T47D (cell line): ENCODE data around the gene FHIT.

Experiments used
- DNase-seq, 2 experiments: peaks; one replicate each; pipeline versions ENCODE4 v3.0.0 to v3.0.0-alpha.2; 2011 to 2012; ENCODE audit warnings: low read depth in 1 of 2, low spot score in 1 of 2
- JUND ChIP-seq: IDR thresholded peaks from 2 replicates; pipeline ENCODE4 v1.6.1; 2012; ENCODE audit warnings: low read depth
- in situ Hi-C: cut with HindIII; loops from 2 replicates; pipeline ENCODE4 v1.10.0; 2016; ENCODE audit warnings: low sequenced_read_pairs, low pct_unique_long_range_greater_than_20kb

The FHIT gene

GRCh38 chr3:60126511-60127304 is 1124.5 kb downstream of the FHIT start:
- no peak for TF ChIP-seq JUND
- in situ Hi-C loops = no loop called here
- DNase-seq = no peak

DNA sequence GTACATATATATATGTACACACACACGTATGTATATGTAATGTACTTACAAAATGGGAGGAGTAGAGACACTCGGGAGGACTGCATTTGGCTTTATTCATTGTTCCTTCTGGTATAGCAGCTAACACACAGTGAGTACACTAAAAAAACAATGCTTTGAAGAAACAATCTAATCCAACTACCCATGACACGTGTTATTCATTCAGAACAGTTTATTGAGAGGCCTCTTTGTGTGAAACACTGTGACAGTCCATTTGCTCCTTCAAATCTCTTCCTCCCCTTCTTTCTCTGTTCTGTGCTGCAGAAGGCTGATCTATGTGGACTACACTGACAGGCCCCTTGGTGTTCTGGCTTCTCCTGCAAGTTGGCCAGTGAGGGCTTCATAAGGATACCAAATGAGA is 1125.6 kb downstream of the FHIT start:
- in situ Hi-C loops = no loop called here
- no peak for DNase-seq

DNA sequence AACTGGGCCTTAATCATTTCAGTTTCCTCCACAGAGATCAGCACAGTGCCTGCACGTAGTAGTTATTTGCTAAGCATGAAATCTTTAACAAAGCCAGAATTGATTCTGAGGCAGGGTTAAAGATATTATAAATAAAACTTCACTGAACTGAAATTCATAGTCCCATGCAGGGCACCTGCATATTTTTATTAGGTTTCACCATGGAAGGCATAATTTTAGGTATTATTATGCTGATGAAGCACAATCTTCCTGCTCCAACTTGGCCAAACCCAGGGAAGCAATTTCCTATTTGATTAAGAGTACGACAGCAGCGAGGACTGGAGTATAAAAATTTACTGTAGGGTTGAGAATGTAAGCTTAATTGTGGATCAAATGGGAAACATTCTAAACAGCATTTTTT is 1131.0 kb downstream of the FHIT start:
- DNase-seq = no peak
- in situ Hi-C loops = no loop called here
- no peak for TF ChIP-seq JUND

More for the DNA sequence above, 1125.6 kb downstream of the FHIT start:
- no peak for TF ChIP-seq JUND

DNA sequence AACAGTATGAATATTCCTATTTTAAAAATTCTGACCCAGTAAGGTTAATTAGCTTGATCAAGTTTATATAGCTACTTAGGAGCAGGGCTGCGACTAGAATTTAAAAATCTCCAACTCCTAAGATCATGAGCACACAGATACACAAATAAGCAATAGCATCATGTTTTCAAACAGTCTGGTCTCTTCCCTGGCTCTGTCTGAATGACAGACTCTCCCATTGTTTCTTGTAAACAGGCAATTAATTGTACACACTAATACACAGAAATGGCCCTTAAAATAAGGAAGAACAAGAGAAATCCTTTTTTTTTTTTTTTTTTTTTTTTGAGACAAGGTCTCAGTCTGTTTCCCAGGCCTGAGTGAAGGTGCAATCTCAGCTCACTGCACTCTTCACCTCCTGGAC is 1137.1 kb downstream of the FHIT start:
- DNase-seq = no peak
- in situ Hi-C loops = no loop called here
- TF ChIP-seq JUND = no peak

- in situ Hi-C loops = no loop called here
These were observed 1144.0 kb downstream of the FHIT start for GRCh38 chr3:60107275-60107674.

GRCh38 chr3:60102154-60102553 is 1149.1 kb downstream of the FHIT start:
- TF ChIP-seq JUND = no peak
- in situ Hi-C loops = no loop called here
- no peak for DNase-seq

More at GRCh38 chr3:60107275-60107674, 1144.0 kb downstream of the FHIT start:
- no peak for TF ChIP-seq JUND
- no peak for DNase-seq

- in situ Hi-C loops = no loop called here
- no peak for TF ChIP-seq JUND
These were observed 1149.6 kb downstream of the FHIT start for GRCh38 chr3:60101621-60102020.

DNA sequence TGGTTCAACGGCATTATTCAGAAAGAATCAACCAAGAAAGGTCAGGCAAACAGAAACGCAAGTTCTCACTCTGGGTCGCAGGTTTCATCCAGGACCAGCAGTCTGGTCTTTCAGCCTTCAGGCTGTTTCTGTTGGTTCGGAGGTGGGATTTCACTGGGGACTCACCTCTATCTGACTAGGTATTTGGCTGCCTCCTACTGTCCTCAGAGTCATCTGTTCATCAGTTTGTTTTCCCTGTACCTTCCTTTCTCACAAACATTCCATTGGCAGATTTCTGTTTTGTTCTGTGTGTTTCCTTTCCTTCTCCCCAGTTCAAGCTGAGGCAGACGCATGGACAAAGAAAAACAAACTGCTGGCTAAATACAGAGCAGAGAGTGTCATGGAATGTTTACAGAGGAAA is 1154.8 kb downstream of the FHIT start:
- TF ChIP-seq JUND = no peak

More at GRCh38 chr3:60101621-60102020, 1149.6 kb downstream of the FHIT start:
- DNase-seq = no peak

DNA sequence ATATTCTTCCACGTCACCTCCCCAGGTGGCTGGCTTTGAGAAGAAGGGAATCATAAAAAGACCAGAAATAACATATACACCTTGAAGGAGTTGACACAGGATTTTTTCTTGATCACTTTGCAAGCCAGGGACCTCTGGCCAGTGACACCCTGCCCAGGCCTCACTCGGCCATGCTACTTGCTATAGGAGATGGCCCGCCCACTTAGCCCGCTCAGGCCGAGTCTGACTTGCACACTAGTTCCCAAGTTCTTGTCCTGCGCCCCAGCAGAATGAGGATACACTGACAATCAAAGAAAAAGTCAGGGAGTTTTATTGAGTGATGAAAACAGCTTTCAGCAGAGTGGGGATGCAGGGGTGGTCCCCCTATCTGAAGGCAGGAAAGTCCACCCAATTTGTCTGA is 1155.3 kb downstream of the FHIT start:
- no peak for DNase-seq
- no peak for TF ChIP-seq JUND
- in situ Hi-C loops = no loop called here

More for the DNA sequence above, 1154.8 kb downstream of the FHIT start:
- peak in 1 of 2 experiments; percentile 14 for DNase-seq
- in situ Hi-C loops = no loop called here

DNA sequence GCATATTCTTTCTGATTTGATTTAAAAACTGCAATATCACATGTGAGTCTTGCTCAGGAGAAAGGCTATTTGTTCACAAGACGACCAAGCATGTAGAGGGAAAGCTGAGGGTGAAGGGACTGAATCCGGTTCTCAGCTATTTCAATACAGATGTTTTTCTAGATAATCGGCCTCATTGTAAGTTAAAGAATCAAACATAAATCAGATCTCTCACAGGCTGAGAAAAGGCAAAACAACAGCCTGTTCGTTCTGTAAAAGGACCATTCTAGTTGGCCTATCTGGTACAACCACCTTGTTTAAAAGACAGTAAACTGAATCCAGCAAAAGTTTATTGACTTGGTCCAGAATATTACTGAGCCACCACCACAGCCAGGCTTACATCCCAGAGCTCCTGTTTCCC is 1155.7 kb downstream of the FHIT start:
- no peak for DNase-seq
- in situ Hi-C loops = no loop called here
- TF ChIP-seq JUND = no peak

DNA sequence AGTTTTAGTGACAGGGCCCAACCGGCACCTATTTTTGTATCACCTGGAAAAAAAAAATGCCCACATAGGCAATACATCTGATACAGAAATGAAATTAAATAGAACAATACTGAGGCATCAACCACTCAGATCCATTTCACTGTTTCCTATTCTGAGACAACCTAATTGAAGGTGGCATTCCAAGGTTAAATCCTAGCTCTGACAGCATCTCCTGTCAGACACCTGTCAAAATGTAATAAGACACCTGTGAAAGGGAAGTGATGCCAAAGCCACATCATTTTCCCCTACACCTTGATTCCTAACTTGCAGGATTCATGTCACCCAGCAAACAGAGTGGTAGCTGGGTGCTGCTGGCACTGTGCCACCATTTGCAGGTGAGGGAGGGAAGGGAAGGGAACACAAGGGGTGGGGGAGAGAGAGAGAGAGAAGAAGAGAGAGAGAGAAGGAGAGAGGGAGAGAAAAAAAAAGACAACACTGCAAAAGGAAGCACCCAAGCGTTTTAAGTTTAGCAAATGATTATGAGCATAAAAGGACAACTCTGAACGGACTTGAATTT is 1156.8 kb downstream of the FHIT start:
- no peak for TF ChIP-seq JUND
- no peak for DNase-seq
- in situ Hi-C loops = no loop called here

- TF ChIP-seq JUND = no peak
These were observed 1160.7 kb downstream of the FHIT start for GRCh38 chr3:60090548-60090947.

DNA sequence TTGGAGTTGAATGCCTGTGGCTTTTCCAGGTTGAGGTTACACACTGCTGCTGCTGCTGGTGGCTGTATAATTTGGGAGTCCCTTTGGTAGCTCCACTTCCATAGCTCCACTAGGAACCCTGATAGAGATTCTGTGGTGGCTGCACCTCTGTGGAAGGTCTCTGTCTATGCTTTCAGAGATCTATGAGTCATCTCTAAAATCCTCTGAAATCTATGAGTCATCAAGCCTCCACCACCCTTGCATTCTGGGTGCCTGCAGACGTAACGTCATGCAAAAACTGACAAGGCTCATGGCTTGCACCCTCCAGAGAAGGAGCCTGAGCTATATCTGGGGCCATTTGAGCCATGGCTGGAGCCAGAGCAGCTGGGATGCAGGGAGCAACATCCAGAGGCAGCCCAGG is 1164.4 kb downstream of the FHIT start:
- TF ChIP-seq JUND = no peak
- in situ Hi-C loops = no loop called here
- DNase-seq = no peak

More at GRCh38 chr3:60090548-60090947, 1160.7 kb downstream of the FHIT start:
- in situ Hi-C loops = no loop called here
- no peak for DNase-seq

DNA sequence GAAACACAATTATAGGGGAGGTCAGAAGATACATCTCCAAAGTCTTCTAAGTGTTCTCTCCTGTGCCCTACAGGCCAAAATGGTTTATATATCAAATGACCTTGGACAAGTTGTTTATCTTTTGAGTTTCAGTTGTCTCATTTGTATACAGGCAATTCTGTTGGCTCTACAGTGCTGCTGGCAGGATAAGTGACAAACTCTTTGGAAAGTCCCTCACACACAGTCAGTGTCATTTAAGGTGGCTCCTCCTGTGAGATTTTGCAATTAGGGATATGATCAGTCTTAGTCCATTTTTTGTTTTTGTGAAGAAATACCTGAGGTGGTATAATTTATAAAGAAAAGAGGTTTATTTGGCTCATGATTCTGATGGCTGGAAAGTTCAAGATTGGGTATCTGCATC is 1165.6 kb downstream of the FHIT start:
- no peak for DNase-seq
- no peak for TF ChIP-seq JUND
- in situ Hi-C loops = no loop called here
